Measurements from ENCODE around the gene E2F6.

- TF ChIP-seq CTCF (conservative IDR thresholded peaks at IDR 0.05; ENCODE audit: low read length) (no peak), EZH2phosphoT487 (IDR thresholded peaks at IDR 0.05; ENCODE audit: borderline replicate concordance) (no peak)
Measured at GRCh38 chr2:11459816-11460215, 6.1 kb downstream of the E2F6 start.

Data from Loucy (cell line).